Muscle of arm (tissue), 12 donors: ENCODE data around the gene P3R3URF. TPM values are rescaled to one million over a fixed set of nuclear protein-coding genes. Genes with fewer than 3 reads are reported as not detected.

Experiments used
- DNase-seq: peaks from one replicate; pipeline ENCODE4 v3.0.0-alpha.2; 2013
- polyA plus RNA-seq, 12 donors: library from polyadenylated mRNA; unstranded; fragments of 120-200 nt; gene quantifications; one replicate each; pipeline ENCODE4 v1.2.1, GENCODE V29; 2013; ENCODE audit not compliant: insufficient read length in 12 of 12

The P3R3URF gene
- polyA plus RNA-seq, 12 donors: not detected

- no peak for DNase-seq
These were observed 18.4 kb upstream of the P3R3URF start for GRCh38 chr1:46194641-46195193.

- DNase-seq: no peak
These were observed 17.8 kb upstream of the P3R3URF start for GRCh38 chr1:46193984-46194570.

- DNase-seq: no peak
These were observed 17.0 kb upstream of the P3R3URF start for GRCh38 chr1:46193285-46193684.

- no peak for DNase-seq
These were observed 15.9 kb upstream of the P3R3URF start for GRCh38 chr1:46192171-46192570.

GRCh38 chr1:46191033-46191701, 14.9 kb upstream of the P3R3URF start:
- no peak for DNase-seq

GRCh38 chr1:46190539-46190938, 14.3 kb upstream of the P3R3URF start:
- no peak for DNase-seq

GRCh38 chr1:46188295-46189030, 12.2 kb upstream of the P3R3URF start:
- DNase-seq: no peak

GRCh38 chr1:46187106-46187869, 11.0 kb upstream of the P3R3URF start:
- DNase-seq: no peak

- DNase-seq: no peak
These were observed 9.8 kb upstream of the P3R3URF start for GRCh38 chr1:46186076-46186475.

- DNase-seq: no peak
These were observed 8.8 kb upstream of the P3R3URF start for GRCh38 chr1:46184920-46185658.

- DNase-seq: no peak
These were observed 7.8 kb upstream of the P3R3URF start for GRCh38 chr1:46183926-46184557.

- no peak for DNase-seq
These were observed 7.0 kb upstream of the P3R3URF start for GRCh38 chr1:46183079-46183847.

GRCh38 chr1:46181343-46182260, 5.3 kb upstream of the P3R3URF start:
- DNase-seq: no peak

GRCh38 chr1:46180082-46180616, 3.9 kb upstream of the P3R3URF start:
- no peak for DNase-seq

- DNase-seq: peak; percentile 87
These were observed 3.1 kb upstream of the P3R3URF start for GRCh38 chr1:46179138-46180081.

GRCh38 chr1:46175243-46175642, 1.0 kb downstream of the P3R3URF start:
- DNase-seq: no peak
